HG03139 (cell line): ENCODE measurements around the gene SEMA3A.
"Not testable (repeated sequence)": the region's sequence is repeated elsewhere in the genome, so short reads cannot be mapped to it uniquely, and the experiment has no call there.

Source experiments
- ATAC-seq: cut with Tn5 transposase; IDR thresholded peaks from one replicate; pipeline ENCODE4 v1.9.1; 2021; ENCODE audit not compliant: unreplicated experiment

SEMA3A gene

DNA sequence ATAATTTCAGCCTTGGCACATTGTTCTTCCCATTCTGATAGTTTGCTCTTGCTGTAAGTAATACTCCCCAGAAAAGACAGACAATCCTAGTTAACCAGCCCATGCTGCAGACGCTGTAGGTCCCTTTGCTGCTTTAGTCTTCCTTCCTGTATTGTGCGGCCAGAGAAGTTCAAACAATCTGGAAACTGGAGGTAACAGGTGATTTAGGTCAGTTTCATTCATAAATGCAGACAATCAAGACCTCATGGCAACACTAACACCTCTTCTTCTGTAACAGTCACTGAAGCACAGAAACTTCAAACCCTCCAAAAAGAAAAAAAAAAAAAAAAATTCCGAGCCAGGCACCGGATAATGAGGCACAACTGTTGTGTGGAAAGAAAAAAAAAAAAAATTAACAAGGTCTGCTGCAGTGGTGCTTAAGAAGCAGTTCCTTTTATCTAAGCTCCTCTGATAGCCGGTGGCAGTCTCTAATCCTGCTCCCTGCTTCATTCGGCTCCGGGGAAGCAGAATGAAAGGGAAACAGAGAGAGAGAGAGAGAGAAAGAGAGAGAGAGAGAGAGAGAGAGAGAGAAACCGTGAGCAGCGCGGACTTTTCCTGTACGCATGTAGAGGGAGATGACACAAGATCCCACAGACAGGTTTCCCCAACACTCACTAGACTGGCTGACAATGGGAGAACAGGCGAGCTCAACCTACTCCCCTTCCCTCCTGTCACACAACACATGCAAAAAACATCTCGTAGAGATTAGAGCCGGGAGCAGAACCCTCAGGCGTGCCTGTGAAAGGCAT, at the start of gene SEMA3A:
Gene SEMA3A, minus strand, starts transcription at position 306 of the 788 bp plus-strand sequence. Its CDS starts 203 bp downstream, at position 103.
- ATAC-seq, result no peak

DNA sequence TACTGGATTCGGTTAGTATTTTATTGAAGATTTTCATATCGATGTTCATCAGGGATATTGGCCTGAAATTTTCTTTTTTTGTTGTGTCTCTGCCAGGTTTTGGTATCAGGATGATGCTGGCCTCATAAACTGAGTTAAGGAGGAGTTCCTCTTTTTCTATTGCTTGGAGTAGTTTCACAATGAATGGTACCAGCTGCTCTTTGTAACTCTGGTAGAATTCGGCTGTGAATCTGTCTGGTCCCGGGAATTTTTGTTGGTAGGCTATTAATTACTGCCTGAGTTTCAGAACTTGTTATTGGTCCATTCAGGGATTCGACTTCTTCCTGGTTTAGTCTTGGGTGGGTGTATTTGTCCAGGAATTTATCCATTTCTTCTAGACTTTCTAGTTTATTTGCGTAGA, 48.4 kb upstream of the SEMA3A start:
- ATAC-seq, result not testable (repeated sequence)

DNA sequence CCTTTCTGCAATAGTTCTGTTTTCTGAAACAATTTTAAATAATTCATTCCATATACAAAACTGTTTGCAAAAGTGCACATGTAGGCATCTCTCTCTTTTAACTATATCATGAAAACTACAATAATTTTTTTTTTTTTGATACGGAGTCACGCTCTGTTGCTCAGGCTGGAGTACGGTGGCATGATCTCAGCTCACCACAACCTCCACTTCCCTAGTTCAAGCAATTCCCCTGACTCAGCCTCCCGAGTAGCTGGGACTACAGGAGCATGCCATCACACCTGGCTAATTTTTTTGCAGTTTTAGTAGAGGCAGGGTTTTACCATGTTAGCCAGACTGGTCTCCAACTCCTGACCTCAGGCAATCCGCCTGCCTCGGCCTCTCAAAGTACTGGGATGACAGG, 44.0 kb upstream of the SEMA3A start:
- no peak for ATAC-seq

DNA sequence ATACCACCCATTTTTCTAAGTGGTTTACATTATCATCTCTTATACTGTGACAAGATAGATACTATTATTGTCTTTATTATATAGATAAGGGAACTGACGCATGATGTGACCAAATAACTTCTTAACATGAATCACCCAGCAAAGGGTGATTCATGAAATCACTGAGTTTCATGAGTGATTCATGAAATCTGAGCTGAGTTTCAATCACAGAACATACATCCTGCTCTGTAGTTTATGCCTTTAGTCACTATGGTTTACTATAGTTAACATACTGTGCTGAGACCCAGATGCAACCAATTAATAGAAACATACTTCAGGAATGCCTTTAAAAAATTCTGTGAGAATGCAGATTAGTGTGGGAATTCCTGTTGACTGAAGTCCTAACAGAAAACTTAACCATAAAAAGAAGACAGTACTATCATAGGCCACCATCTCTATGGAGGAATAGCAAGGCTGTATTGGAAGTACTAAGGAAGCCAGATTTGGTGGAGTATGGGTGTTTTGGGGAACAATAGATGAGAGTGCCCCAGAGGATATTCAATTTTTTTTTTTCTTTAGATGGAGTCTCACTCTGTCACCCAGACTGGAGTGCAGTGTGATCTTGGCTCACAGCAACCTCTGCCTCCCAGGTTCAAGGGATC, 43.1 kb upstream of the SEMA3A start:
- ATAC-seq, result no peak

DNA sequence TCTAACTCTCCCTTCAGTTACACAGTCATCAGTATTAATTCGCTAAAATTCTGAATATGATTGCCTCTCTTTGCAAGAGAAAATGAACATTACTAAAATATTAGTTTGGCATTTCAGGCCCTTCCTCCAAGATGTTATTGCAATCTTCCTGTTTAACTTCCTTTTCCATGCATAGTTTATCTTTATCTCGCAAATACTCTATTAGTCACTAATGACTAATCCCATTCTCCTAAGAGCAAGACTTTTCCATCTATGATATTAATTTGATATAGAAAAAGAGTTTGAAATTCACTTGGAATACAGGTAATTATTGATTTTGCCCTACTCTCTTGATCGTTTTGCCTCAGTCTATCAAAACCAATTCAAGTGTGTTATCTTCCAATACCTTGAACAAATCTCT, 41.8 kb upstream of the SEMA3A start:
- no peak for ATAC-seq

DNA sequence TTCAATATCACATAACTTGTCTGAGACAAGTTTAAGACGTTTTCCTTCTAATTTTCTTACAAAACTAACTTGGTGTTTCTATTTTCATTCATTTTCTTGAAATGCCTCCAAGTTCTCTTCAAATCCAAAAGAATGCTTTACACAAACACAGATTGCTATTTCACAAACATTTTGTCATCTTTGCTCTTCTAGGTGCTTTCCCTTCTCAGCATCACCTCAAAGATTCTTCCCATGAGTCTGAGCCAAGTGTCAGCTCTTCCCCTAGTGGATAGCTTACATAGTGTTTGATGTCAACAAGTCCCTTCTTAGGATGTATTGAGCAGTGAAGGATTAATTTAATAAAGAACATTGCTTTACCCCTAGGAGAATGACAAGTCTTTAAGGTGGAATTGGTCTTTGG, 38.1 kb upstream of the SEMA3A start:
- ATAC-seq, result no peak

DNA sequence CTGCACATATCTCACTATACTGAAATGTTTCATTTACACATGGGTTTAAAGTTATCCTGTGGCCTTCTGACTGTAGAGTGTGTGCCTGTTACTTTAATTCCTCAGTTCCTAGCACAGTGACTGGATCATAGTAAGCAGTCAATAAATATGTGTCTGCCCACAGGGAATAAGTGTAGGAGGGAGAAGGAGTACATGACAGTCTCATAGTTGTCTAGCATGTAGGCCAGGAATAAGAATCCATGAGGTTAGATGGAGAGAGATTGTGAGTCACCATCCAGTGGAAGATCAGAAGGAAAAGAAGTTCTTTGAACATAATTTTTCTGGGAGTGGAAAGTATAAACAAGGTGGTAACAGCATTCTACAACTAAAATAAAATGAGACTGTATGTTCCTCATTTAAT, 36.6 kb upstream of the SEMA3A start:
- ATAC-seq, result no peak

DNA sequence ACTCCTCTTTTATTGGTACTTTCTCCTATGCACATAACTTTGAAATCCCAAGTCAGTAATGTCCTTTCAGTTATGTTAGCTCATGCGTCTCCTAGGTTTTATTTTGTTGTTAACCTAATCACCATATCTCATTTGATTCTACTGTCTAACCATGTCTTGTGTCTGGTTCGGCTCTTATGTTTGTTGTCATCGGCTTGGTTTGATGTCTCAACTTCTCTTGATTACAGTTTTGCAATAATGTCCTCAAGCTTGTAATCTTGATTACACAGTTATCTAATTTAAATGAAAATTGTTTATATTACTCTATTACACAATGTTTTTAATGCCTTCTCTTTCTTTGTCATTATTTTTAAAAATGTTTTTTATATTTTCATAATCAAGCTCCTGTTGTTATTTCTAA, 35.9 kb upstream of the SEMA3A start:
- ATAC-seq, result no peak

DNA sequence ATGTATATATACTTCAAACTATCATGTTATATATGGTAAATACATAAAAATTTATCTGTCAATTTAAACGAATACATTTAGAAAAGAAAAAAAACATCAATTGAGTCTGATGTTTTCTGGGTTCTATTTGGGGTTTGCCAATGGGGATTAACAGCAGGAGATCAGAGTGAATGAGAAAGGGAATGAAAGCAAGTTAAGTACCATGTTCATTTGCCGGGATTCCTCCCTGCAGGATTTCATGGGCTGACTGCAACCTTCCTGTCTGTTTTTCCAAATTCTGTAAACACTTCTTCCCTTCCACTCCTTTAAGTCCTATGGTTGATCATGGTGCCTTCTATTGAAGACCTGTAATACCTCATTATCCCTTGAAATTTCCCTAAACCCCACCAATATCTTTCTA, 33.9 kb upstream of the SEMA3A start:
- no peak for ATAC-seq

DNA sequence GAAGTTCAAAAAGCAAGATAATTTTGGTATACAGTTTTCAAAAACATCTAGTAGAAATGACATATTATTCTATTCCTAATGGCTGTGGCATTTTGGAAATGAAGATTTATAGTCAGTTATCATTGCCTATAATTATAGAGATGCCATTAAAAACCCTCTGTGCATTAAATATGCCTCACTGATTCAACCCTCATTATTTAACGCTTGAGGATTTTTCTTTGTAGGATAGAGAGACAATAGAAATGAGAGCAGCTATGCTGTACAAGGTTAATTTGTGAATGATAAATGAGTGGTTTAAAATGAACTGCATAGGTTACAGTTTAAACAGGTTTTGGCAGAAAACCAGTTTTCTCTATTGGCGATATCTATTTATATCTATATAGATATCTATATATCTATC, 32.2 kb upstream of the SEMA3A start:
- no peak for ATAC-seq

DNA sequence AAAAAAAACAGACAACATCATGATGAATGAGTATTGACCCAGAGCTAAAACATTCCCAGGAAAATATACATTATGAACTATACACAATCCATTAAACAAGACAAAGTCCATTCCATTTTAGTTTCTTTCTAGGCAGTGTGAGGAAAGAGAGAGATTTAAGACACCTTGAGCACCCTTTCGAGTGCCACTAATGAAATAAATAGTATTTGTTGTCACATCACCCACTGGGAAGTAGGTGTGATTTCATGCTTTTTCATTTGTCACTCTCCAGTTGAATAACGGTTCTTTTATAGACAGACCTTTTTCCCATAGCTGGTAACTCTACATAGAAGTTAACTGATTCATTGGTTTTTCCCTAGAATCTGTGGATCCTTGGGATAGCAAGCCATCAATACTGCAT, 29.9 kb upstream of the SEMA3A start:
- no peak for ATAC-seq

DNA sequence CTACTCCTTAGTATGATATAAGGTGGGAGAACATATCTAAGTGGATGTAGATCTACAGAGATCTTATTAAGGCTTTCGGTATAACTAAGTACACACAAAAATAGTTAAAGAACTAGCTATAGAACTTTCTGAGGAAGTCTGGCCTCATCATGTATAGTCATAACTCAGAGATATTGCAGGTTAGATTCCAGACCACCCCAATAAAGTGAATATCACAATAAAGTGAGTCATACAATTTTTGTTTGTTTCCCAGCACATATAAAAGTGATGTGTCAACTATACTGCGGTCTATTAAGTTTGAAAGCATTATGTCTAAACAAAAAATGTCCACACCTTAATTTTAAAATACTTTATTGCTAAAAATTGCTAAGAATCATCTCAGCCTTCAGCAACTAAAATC, 24.7 kb upstream of the SEMA3A start:
- ATAC-seq, result no peak

DNA sequence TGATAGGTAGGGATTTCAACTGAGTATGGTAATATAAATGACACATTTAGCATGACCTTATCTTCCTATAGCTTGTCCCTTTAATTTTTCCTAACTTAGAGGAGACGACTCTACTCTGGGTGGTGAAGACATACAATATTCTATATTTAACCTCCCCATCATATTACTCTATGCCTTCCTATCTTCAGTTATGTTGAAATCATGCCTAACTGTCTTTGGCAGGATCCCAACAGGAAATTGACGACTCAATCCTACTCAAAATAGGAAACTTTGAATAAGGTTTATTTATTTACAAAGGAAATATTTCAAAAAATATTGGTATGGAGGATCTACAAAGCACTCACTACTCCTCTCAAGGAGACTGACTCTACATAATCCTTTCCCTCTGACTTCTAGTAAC, 24.1 kb upstream of the SEMA3A start:
- ATAC-seq, result no peak

DNA sequence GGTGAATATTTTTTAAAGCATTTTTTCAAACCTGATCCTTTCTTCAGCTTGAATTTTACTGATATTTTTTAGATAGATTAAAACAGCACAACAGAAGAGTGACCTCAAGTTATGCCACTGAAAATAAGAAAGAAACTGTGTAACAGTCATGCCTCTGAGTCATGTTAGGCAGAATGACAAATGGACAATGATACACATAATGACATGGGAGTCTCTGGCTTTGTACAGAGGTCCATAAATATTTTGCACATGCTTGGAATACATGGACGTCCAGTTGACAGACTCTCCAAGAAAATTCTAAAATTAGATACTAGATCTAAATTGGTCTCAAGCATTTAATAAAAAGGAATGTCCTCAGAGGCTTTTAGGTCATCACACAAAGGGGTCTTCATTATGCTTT, 21.9 kb upstream of the SEMA3A start:
- no peak for ATAC-seq

DNA sequence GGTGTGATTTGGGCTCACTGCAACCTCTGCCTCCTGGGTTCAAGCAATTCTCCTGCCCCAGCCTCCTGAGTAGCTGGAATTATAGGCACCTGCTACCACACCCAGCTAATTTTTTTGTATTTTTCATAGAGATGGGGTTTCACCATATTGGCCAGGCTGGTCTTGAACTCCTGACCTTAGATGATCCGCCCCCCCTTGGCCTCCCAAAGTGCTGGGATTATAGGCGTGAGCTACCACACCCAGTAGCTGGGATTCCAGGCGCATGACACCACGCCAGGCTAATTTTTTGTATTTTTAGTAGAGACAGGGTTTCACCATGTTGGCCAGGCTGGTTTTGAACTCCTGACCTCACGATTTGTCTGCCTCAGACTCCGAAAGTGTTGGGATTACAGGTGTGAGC, 20.2 kb upstream of the SEMA3A start:
- ATAC-seq, result not testable (repeated sequence)

DNA sequence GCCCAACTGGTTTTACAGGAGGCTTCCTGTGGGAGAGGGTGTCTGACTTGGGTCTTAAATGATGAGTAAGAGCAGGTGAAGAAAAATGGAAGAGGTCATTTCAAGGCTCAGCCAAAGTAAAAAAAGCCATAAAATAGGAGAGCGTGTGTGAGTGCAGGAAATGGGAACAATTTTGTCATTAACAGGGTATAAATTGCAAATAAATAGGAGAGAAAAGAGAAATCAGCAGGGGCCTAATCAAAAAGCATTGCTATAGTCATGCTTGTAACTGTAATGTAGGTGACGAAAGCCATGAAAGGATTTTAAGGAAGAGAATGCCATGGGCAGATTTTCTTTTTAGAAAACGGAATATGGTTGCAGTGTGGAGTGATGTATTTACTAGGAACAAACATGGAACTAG, 15.7 kb upstream of the SEMA3A start:
- no peak for ATAC-seq

DNA sequence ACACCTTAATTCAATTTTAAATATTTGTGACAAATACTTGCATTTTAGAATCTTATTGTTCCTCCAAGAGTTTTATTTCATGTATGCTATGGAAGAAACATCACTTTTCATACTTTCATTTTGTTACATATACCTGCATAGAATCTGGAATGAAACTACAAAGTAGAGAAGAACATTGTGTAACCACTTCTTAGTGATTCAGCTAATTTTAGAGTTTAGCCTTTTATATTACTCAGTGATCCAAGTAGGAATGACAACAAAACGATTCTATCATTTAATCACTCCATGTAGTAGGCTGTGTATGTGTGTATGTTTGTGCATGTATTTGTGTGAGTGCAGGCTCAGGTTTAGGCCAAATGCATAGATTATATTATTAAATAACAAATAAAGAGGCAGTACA, 14.4 kb upstream of the SEMA3A start:
- no peak for ATAC-seq

DNA sequence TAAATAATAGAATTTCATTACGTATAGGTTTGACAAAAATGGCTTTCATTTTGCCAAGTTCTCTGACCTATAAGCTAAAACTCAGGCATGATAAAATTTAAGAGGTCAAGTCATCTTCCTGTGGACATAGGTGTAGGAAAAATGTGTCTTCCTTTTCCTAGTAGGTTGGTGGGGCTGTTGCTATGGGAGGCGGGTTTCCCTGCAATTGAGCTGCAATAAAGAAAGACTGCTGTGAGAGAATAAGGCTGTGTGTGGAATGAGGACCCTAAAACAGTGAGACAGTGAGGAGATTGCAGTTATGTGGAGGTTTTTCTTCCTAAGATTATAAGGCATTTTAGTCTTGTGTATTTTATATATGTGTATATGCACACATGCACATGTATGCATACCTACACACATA, 13.0 kb upstream of the SEMA3A start:
- ATAC-seq, result no peak

DNA sequence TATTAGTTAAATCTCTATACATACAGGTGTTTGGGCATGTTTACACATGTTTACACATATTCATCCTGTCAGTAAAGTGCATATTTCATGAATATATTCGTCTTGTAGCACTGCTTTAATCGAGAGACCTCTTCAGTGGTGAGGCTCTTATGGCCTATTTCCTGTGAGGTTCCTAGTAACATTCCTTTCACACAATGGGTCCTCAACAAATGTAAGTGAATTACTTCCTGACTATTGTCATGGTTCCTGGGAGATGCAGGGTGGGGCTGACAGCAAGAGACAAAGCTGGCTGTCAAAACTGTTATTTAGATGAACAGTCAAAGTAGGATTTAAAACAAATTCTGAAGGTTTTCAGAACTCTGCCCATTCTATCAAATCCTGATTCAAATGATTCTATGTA, 12.4 kb upstream of the SEMA3A start:
- ATAC-seq, result no peak

DNA sequence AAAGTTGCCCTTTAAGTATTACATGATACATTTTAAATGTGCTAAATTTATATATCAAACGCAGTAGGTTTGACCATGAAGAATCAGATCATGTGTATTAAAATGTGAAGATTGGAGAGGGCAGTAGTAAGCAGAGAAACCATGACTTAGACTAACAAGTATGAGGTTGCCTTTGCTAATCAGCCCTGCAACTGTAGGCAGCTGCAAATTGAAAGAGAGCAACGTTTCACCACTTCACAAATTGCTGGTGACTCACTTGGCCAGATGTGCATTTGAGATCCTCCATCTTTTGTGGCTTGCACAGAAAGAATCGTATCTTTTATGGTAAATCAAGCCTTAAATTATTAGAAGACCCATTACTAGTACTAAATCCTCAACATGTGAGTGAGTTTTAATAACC, 10.1 kb upstream of the SEMA3A start:
- no peak for ATAC-seq

DNA sequence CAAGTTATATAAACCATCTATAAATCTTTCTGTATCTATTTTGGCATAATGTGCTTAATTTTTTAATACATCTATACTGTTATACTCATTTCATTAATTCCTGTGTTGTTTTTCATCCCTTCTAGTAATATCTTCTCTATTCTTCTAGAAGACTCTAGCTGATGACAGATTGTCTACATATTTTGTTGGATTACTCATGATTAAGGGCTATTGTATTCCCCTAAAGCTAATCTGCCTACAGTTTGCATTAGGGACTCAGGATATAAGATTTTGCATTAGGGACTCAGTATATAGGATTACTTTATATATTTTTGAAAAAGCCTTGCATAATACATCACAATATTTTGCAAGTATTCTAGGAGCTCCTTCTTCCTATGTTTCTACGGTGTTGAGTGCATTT, 8.3 kb upstream of the SEMA3A start:
- ATAC-seq, result no peak

DNA sequence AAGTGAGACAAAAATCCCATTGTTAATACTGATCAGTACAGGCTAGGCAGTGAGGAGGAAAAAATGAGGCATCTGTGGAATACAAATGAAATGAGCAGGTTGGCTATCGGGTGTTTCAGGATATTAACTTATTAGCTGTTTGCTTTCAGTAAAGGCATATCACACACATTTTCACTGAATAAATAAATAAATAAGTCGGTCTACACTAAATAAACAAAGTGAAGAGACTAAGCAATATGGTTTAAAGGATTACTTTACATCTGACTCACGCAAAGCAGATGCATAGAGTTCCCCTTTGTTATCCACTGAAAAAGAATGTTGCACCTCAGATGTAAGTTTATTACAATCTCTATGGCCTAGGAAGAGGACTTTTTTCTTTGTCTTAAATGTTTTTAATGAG, 6.3 kb upstream of the SEMA3A start:
- ATAC-seq, result no peak

DNA sequence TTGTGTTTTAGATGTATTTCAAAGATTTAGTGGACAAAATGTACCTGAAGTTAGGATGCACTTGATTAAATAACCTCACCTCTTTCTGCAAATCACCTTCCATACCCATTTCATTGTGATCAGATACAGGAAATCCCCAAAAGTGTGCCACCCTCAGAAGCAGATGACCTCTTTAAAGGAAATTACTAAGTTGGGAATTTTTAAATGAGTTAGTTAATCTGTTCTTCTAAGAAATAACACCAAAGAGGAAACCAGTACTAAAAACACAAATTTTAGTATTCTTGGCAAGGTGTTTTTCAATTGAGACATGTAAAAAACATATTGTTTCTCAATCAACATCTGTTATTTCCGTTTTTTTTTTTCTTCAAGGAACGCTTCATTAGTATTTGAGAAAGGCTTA, 4.6 kb upstream of the SEMA3A start:
- no peak for ATAC-seq
